ENCODE results near the gene PERCC1.

DNA sequence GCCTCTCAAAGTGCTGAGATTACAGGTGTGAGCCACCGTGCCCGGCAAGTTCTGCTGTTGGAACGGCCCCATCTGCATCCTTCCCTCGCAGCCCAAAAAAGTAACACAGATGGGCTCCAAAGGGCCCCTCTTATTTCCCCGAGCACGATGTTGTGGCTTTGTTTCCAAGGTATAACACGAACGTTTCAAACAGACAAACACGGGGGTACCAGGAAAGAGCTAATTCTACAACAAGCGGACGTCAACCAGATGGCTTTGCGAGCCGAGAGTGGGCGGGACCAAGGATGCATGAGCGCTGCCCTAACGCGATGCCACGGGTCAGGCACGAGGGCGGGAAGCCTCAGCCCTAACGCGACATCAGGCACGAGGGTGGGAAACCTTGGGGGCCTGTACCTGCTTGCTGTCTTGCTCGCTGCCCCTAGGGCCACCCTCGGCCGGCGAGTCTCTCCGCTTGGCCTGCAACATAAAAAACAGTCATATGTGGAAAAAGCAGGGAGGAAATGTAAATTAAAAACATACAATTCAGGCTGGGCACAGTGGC lies 40.6 kb upstream of the PERCC1 start:
- TF ChIP-seq, protein P1, sequence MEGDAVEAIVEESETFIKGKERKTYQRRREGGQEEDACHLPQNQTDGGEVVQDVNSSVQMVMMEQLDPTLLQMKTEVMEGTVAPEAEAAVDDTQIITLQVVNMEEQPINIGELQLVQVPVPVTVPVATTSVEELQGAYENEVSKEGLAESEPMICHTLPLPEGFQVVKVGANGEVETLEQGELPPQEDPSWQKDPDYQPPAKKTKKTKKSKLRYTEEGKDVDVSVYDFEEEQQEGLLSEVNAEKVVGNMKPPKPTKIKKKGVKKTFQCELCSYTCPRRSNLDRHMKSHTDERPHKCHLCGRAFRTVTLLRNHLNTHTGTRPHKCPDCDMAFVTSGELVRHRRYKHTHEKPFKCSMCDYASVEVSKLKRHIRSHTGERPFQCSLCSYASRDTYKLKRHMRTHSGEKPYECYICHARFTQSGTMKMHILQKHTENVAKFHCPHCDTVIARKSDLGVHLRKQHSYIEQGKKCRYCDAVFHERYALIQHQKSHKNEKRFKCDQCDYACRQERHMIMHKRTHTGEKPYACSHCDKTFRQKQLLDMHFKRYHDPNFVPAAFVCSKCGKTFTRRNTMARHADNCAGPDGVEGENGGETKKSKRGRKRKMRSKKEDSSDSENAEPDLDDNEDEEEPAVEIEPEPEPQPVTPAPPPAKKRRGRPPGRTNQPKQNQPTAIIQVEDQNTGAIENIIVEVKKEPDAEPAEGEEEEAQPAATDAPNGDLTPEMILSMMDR (IDR thresholded peaks at IDR 0.05): no peak
- TF ChIP-seq ZFX (IDR thresholded peaks at IDR 0.05; ENCODE audit: borderline replicate concordance): no peak

All from 22Rv1 (cell line).